ENCODE results near the gene GABPB1.
A peak's percentile ranks its signal among the peaks of the same experiment; 100 is the strongest.

Gene GABPB1

DNA sequence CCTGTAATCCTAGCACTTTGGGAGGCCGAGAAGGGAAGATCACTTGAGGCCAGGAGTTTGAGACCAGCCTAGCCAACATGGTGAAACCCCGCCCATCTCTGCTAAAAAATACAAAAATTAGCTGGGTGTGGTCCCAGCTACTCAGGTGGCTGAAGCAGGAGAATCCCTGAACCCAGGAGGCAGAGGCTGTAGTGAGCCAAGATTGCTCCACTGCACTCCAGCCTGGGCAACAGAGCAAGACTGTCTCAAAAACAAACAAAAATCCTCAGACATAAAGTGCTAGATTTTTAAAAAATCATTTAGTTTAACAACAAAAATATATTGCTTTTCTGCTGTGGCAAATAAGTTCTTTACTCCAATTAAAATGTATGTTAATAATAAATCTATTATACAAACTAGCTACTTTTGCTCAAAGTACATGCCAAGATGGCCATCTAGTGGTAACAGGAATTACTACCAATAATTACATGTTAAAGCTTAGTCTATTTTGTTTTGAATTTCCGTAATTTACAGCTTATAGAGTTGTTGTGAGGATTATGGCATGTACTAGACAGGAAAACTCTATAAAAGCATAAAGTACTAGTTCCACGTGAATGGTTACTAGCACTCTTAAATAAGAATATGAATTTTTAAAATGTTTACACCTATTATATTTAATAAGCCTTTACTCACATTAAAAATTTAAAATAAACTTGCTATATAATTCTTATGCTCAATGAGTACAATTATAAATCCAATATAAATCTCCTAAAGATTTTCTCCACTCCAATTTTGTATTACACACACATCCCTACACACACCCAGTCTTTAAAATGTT is 39.0 kb downstream of the GABPB1 start:
- TF ChIP-seq, protein P1, sequence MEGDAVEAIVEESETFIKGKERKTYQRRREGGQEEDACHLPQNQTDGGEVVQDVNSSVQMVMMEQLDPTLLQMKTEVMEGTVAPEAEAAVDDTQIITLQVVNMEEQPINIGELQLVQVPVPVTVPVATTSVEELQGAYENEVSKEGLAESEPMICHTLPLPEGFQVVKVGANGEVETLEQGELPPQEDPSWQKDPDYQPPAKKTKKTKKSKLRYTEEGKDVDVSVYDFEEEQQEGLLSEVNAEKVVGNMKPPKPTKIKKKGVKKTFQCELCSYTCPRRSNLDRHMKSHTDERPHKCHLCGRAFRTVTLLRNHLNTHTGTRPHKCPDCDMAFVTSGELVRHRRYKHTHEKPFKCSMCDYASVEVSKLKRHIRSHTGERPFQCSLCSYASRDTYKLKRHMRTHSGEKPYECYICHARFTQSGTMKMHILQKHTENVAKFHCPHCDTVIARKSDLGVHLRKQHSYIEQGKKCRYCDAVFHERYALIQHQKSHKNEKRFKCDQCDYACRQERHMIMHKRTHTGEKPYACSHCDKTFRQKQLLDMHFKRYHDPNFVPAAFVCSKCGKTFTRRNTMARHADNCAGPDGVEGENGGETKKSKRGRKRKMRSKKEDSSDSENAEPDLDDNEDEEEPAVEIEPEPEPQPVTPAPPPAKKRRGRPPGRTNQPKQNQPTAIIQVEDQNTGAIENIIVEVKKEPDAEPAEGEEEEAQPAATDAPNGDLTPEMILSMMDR (IDR thresholded peaks at IDR 0.05): peak; percentile 71

DNA sequence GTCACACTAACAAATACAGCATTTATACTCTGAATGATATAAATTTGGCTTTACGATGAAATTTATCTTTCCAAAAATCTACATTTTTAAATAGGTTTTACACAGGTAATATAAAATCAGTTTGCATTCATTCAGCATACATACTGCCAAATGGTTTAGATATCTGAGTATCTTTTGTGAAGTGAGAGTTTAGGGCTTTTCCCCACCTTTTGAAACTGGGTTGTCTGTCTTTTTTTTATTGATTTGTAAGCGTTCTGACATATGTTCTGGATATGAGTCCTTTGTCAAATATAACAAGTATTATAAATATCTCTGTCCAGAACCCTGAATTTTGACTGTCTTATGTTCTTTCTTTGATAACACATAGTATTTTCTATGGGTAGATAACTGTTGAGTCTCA is 42.4 kb downstream of the GABPB1 start:
- TF ChIP-seq, protein P1 (IDR thresholded peaks at IDR 0.05): no peak

DNA sequence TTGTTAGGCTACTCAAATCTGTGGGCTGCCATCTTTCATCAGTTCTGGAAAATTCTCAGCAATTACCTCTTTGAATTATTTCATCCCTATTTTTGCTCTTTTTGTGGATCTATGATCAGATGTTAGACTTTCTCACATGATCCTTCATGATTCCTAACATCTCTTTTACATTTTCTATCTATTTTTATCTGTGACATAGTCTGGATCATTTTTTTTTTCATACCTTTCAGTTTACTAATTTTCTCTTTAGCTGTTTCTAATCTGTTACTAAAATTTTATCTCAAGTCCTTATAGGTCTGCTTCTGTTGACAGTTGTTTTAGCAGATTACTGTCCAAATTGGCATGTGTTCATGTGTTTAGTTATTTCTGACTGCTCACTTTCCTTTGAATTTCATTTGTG is 47.2 kb downstream of the GABPB1 start:
- TF ChIP-seq, protein P1 (IDR thresholded peaks at IDR 0.05): no peak

DNA sequence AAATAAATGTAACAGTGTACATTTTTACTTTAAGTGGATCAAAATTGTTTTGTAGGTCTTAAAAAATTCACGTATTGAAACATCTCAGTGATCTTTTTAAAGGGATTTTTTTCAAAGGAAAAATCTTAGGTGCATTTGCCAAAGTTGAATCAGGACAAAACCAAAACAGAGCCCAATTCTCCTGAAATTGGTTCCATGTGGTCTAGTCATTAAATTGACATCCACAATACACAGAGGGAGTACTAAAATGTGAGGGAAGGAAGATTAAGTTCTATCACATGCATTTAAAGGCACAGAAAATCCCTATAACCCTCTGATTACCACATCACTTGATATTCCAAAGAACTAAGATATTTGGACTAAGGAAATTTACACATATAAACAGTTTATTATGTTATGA is 50.2 kb downstream of the GABPB1 start:
- TF ChIP-seq, protein P1 (IDR thresholded peaks at IDR 0.05): no peak

DNA sequence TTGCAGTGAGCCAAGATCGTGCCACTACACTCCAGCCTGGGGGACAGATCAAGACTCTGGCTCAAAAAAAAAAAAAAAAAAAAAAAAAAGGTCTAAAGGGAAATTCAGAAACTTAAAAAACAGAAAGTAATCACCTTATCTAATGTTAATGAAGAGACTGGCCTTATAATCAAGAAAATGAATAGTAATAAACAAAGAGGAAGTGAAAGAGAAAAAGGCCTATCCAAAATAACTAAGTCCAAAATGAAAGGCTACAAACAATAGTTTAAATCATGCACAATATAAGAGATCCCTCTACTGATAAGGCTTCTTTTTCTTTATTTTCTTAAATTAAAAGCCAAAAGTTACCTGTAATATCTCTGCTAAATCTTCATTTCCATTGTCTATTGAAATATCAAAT is 52.4 kb downstream of the GABPB1 start:
- TF ChIP-seq, protein P1 (IDR thresholded peaks at IDR 0.05): no peak

DNA sequence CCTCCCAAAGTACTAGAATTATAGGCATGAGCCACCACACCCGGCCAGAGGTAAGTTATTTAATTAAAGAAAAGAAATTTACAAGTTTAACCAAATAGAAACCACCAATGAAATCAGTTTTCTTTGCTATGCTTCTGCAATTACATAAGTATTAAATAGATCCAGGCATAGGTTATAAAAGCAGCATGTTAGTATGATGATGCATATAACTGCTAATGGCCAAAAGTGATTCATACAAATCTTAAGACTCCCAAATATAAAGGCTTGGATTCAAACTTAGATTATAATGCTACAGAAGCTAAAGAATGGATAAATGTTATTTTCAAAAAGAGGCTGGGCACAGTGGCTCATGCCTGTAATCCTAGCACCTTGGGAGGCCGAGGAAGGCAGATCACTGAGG is 56.7 kb downstream of the GABPB1 start:
- TF ChIP-seq, protein P1 (IDR thresholded peaks at IDR 0.05): no peak

DNA sequence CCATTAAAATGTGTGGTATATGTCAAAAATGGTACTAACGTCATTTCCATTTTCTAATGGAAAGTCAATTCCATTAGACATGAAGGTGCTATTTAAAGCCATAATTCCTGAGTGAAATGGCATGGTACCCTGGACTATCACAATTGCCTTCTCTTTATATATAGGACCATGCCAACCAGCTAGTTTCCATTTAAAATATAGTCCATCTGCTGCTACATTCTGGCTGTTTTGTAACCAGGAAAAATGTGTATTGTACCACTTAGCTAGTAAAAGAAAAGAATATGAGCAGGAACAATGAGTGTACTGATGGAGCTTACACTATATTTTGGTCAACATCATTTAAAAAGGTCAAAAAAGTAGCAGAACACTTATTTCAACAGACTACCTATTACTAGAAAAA is 59.0 kb downstream of the GABPB1 start:
- TF ChIP-seq, protein P1 (IDR thresholded peaks at IDR 0.05): no peak

All from LNCAP (cell line).